GM21526 (cell line): ENCODE data around the gene KLK4.
"Not testable (repeated sequence)": the region's sequence is repeated elsewhere in the genome, so short reads cannot be mapped to it uniquely, and the experiment has no call there.

ENCODE experiments used
- ATAC-seq: cut with Tn5 transposase; IDR thresholded peaks from one replicate; pipeline ENCODE4 v1.9.1; 2021; ENCODE audit warnings: moderate library complexity; ENCODE audit not compliant: unreplicated experiment, low FRiP score

Gene KLK4

GRCh38 chr19:50921426-50922316 is 10.5 kb upstream of the KLK4 start:
- ATAC-seq, result no peak

- ATAC-seq, result no peak
These were observed 4.9 kb upstream of the KLK4 start for GRCh38 chr19:50916069-50916468.

- ATAC-seq, result no peak
These were observed 1.8 kb upstream of the KLK4 start for GRCh38 chr19:50912727-50913716.

- ATAC-seq, result no peak
These were observed 956 bp upstream of the KLK4 start for GRCh38 chr19:50912102-50912599.

- ATAC-seq, result no peak
These were observed 473 bp downstream of the KLK4 start for GRCh38 chr19:50910722-50911121.

- no peak for ATAC-seq
These were observed 1.7 kb downstream of the KLK4 start for GRCh38 chr19:50909240-50910070.

- ATAC-seq, result no peak
These were observed 2.9 kb downstream of the KLK4 start for GRCh38 chr19:50908336-50908735.

- ATAC-seq, result no peak
These were observed 5.0 kb downstream of the KLK4 start for GRCh38 chr19:50906217-50906616.

- ATAC-seq, result no peak
These were observed 8.6 kb downstream of the KLK4 start for GRCh38 chr19:50902640-50903039.

- ATAC-seq, result no peak
These were observed 11.6 kb downstream of the KLK4 start for GRCh38 chr19:50899569-50899968.

- no peak for ATAC-seq
These were observed 13.2 kb downstream of the KLK4 start for GRCh38 chr19:50898018-50898417.

- no peak for ATAC-seq
These were observed 13.6 kb downstream of the KLK4 start for GRCh38 chr19:50897612-50898011.

- peak; percentile 14 for ATAC-seq
These were observed 14.0 kb downstream of the KLK4 start for GRCh38 chr19:50897191-50897607.

GRCh38 chr19:50896591-50897190 is 14.5 kb downstream of the KLK4 start:
- ATAC-seq, result peak; percentile 83

- not testable (repeated sequence) for ATAC-seq
These were observed 15.1 kb downstream of the KLK4 start for GRCh38 chr19:50896089-50896590.

GRCh38 chr19:50894478-50895356 is 16.5 kb downstream of the KLK4 start:
- ATAC-seq, result no peak

GRCh38 chr19:50893047-50893736 is 18.0 kb downstream of the KLK4 start:
- no peak for ATAC-seq

GRCh38 chr19:50891253-50891625 is 20.0 kb downstream of the KLK4 start:
- ATAC-seq, result no peak
